ENCODE data around the gene RXRB.
"Not testable (repeated sequence)": the region's sequence is repeated elsewhere in the genome, so short reads cannot be mapped to it uniquely, and the experiment has no call there.

RXRB gene

DNA sequence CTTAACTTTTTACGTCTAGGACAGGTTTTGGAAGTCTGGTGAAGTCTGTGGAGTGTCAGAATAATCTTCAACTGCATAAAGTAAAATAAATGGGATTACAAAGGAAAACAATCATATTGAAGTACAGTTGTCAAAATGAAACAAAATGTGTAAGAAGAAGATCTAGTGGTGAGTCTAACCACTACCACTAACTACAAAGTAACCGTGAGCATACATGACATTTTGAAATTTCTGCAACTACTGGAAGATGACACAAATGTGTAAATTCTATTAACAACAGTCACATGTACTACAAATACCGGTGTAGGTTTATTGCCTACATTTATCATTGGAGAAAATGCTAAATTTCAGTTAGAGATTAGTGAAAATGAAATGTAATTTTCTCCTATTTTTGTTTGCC is 41.5 kb upstream of the RXRB start:
- no peak for DNase-seq (ENCODE audit: low read depth)
- no peak overlapping the region for H3K4me3 ChIP-seq (ENCODE audit: low read length)
- TF ChIP-seq, protein P1, sequence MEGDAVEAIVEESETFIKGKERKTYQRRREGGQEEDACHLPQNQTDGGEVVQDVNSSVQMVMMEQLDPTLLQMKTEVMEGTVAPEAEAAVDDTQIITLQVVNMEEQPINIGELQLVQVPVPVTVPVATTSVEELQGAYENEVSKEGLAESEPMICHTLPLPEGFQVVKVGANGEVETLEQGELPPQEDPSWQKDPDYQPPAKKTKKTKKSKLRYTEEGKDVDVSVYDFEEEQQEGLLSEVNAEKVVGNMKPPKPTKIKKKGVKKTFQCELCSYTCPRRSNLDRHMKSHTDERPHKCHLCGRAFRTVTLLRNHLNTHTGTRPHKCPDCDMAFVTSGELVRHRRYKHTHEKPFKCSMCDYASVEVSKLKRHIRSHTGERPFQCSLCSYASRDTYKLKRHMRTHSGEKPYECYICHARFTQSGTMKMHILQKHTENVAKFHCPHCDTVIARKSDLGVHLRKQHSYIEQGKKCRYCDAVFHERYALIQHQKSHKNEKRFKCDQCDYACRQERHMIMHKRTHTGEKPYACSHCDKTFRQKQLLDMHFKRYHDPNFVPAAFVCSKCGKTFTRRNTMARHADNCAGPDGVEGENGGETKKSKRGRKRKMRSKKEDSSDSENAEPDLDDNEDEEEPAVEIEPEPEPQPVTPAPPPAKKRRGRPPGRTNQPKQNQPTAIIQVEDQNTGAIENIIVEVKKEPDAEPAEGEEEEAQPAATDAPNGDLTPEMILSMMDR (conservative IDR thresholded peaks at IDR 0.05; ENCODE audit: low read depth, low read length) = no peak

DNA sequence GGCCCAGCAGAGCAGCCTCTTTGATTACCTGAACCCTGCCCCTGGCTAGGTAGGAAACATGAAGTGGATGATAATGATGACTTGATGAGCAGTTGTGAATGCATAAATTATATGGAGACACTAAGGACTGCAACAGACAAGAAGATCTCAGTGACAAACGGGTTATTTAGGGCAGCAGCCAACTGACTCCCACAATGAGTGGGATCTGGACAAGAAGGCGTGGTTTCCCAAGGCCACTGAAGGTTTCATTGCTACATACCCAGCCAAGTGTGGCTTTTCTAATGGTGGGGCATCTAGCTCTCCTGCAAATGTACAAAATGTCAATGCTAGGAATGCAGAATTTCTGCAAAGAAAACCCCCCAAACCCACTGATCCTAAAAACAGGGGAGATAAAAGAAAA is 37.3 kb upstream of the RXRB start:
- no peak for DNase-seq (ENCODE audit: low read depth)
- TF ChIP-seq, protein P1 (conservative IDR thresholded peaks at IDR 0.05; ENCODE audit: low read depth, low read length) = no peak
- no peak overlapping the region for H3K4me3 ChIP-seq (ENCODE audit: low read length)

DNA sequence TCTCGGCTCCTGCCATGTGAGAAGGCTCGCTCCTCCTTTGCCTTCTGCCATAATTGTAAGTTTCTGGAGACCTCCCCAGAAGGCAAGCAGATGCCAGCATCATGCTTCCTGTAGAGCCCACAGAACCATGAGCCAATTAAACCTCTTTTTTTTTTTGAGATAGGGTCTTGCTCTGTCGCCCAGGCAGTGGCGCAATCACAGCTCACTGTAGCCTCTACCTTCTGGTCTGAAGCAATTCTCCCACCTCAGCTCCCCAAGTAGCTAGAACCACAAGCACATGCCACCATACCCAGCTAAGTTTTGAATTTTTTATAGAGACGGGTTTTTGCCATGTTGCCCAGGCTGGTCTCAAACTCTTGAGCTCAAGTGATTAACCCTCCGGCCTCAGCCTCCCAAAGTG is 36.4 kb upstream of the RXRB start:
- H3K4me3 ChIP-seq (ENCODE audit: low read length) = no peak overlapping the region
- TF ChIP-seq, protein P1 (conservative IDR thresholded peaks at IDR 0.05; ENCODE audit: low read depth, low read length) = no peak
- DNase-seq (ENCODE audit: low read depth) = no peak

DNA sequence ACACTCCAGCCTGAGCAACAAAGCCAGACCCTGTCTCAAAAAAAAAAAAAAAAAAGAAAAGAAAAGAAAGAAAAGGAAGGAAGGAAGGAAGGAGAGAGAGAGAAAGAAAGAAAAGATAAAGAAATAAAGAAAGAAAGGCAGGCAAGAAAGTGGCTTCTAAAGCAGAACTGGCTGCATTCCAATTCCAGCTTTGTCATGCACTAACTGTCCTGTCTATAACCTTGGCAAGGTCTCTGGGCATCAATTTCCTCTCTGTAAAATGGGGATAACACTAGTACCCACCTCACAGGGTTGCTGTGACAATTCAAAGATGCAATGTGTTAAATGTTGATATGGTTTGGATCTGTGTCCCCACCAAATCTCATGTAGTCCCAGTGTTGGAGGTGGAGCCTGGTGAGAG is 35.9 kb upstream of the RXRB start:
- DNase-seq (ENCODE audit: low read depth) = no peak
- TF ChIP-seq, protein P1 (conservative IDR thresholded peaks at IDR 0.05; ENCODE audit: low read depth, low read length) = no peak
- H3K4me3 ChIP-seq (ENCODE audit: low read length) = no peak overlapping the region

DNA sequence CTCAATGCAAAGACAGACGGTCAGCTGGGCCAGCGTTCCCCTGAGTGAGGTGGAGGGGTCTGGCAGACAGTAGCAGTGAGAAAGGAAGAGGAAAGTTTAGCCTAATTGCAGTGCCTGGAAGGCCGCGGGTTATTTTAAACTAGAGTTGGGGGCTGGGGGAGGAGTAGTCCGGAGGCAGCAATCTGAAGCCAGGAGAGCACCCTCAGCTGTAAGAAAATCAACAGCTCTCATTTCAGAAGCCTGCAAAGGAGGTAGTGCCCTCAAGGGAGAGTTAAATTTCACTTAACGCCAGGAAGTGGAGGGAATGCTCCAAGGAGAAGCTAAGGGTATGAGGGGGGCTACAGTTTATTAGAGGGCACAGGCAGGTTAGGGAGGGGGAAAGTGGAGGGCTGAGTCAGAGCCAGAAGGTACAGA is 34.8 kb upstream of the RXRB start:
- TF ChIP-seq, protein P1 (conservative IDR thresholded peaks at IDR 0.05; ENCODE audit: low read depth, low read length) = no peak
- no peak for DNase-seq (ENCODE audit: low read depth)

DNA sequence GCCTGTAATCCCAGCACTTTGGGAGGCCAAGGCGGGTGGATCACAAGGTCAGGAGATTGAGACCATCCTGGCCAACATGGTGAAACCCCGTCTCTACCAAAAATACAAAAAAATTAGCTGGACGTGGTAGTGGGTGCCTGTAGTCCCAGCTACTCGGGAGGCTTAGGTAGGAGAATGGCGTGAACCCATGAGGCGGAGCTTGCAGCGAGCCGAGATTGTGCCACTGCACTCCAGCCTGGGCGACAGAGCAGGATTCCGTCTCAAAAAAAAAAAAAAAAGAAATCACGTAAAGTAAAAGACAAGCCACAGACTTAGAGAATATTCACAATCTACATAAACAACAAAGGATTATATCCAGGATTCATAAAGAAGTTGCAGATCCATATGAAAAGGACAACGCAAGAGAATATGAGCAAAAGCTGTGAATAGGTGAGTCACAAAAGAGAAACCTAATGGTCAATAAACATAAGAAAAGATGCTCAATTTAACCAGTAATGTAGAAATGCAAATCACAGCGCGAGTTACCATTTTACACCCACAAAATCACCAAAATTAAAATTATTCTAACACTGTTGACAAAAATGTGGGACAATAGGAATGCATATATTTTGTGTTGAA is 26.1 kb upstream of the RXRB start:
- DNase-seq (ENCODE audit: low read depth); H3K4me3 ChIP-seq (ENCODE audit: low read length): not testable (repeated sequence)

More for the DNA sequence above, 34.8 kb upstream of the RXRB start:
- H3K4me3 ChIP-seq (ENCODE audit: low read length) = no peak overlapping the region

DNA sequence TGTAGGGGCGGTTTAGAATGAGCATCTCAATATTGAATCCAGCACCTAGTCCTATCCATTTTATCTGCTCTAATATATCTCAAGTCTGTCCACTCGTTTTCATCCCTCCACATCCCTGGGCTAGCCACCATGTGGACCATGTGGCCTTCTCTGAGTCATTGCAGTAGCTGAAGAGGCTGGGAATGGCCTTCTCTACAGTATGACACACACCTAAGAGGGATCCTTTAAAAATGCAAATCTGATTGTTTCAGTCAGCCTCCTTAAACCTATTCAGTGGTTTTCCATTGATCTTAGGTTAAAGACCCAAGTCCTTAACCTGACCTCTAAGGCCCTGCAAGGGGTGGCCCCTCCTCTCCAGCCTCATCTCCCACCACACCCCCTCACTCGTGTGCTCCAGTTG is 17.2 kb upstream of the RXRB start:
- no peak for DNase-seq (ENCODE audit: low read depth)
- no peak overlapping the region for H3K4me3 ChIP-seq (ENCODE audit: low read length)
- TF ChIP-seq, protein P1 (conservative IDR thresholded peaks at IDR 0.05; ENCODE audit: low read depth, low read length) = no peak

Measured in retinal pigment epithelial cell (primary cell).